Amniotic stem cell (primary cell): ENCODE data around the gene FAM136A.
"Not testable (repeated sequence)": the region's sequence is repeated elsewhere in the genome, so short reads cannot be mapped to it uniquely, and the experiment has no call there.

ENCODE experiments used
- DNase-seq: peaks from one replicate; lab custom pipeline; 2025; lab: John Stamatoyannopoulos, UW

Gene FAM136A

GRCh38 chr2:70301344-70302194, at the start of gene FAM136A:
Gene FAM136A, minus strand, starts transcription at chr2:70302067. Its CDS starts 56 bp downstream, at chr2:70302011.
- DNase-seq = peak; percentile 40

GRCh38 chr2:70349921-70350685, 48.2 kb upstream of the FAM136A start:
- no peak for DNase-seq

GRCh38 chr2:70347831-70348230, 46.0 kb upstream of the FAM136A start:
- DNase-seq = no peak

GRCh38 chr2:70344195-70344594, 42.3 kb upstream of the FAM136A start:
- DNase-seq = no peak

- DNase-seq = no peak
Measured at GRCh38 chr2:70341477-70341765, 39.6 kb upstream of the FAM136A start.

GRCh38 chr2:70340761-70341476, 39.1 kb upstream of the FAM136A start:
- DNase-seq = peak; percentile 0

- no peak for DNase-seq
Measured at GRCh38 chr2:70340075-70340474, 38.2 kb upstream of the FAM136A start.

- DNase-seq = no peak
Measured at GRCh38 chr2:70336552-70336951, 34.7 kb upstream of the FAM136A start.

GRCh38 chr2:70331012-70331411, 29.1 kb upstream of the FAM136A start:
- DNase-seq = no peak

GRCh38 chr2:70330476-70330875, 28.6 kb upstream of the FAM136A start:
- DNase-seq = no peak

- no peak for DNase-seq
Measured at GRCh38 chr2:70328921-70329561, 27.2 kb upstream of the FAM136A start.

- no peak for DNase-seq
Measured at GRCh38 chr2:70325875-70326274, 24.0 kb upstream of the FAM136A start.

- no peak for DNase-seq
Measured at GRCh38 chr2:70322518-70322917, 20.7 kb upstream of the FAM136A start.

GRCh38 chr2:70321370-70321769, 19.5 kb upstream of the FAM136A start:
- DNase-seq = no peak

GRCh38 chr2:70314640-70315039, 12.8 kb upstream of the FAM136A start:
- DNase-seq = no peak

GRCh38 chr2:70312560-70312959, 10.7 kb upstream of the FAM136A start:
- DNase-seq = no peak

- no peak for DNase-seq
Measured at GRCh38 chr2:70310899-70311298, 9.0 kb upstream of the FAM136A start.

GRCh38 chr2:70305531-70305930, 3.7 kb upstream of the FAM136A start:
- no peak for DNase-seq

GRCh38 chr2:70304498-70304897, 2.6 kb upstream of the FAM136A start:
- DNase-seq = no peak

- no peak for DNase-seq
Measured at GRCh38 chr2:70303186-70303585, 1.3 kb upstream of the FAM136A start.

- not testable (repeated sequence) for DNase-seq
Measured at GRCh38 chr2:70302195-70302546, 304 bp upstream of the FAM136A start.

GRCh38 chr2:70300771-70301343, 1.0 kb downstream of the FAM136A start:
- no peak for DNase-seq
